Subcutaneous abdominal adipose tissue (tissue), 5 donors: ENCODE results near the gene FEM1C.

Source experiments
- H3K27ac ChIP-seq: one replicate; pipeline ENCODE4 v1.7.0; 2013; ENCODE audit warnings: low read depth, mild to moderate bottlenecking, inconsistent platforms, low read length, moderate library complexity
- H3K27me3 ChIP-seq, 5 donors: one replicate each; pipeline ENCODE4 v1.7.0; 2013; ENCODE audit warnings: low read length in 5 of 5, inconsistent platforms in 1 of 5; ENCODE audit not compliant: control insufficient read depth in 5 of 5, insufficient read depth in 4 of 5
- H3K36me3 ChIP-seq, 5 donors: one replicate each; pipeline ENCODE4 v1.7.0; 2013; ENCODE audit warnings: low read length in 5 of 5; ENCODE audit not compliant: control insufficient read depth in 5 of 5, insufficient read depth in 5 of 5
- H3K4me1 ChIP-seq, 5 donors: one replicate each; pipeline ENCODE4 v1.7.0; 2013; ENCODE audit warnings: low read length in 5 of 5, mild to moderate bottlenecking in 3 of 5, moderate library complexity in 1 of 5; ENCODE audit not compliant: control insufficient read depth in 5 of 5, insufficient read depth in 5 of 5
- H3K4me3 ChIP-seq, 5 donors: one replicate each; pipeline ENCODE4 v1.7.0; 2013; ENCODE audit warnings: low read length in 5 of 5, low read depth in 1 of 5
- H3K9ac ChIP-seq, 5 donors: one replicate each; pipeline ENCODE4 v1.7.0; 2013; ENCODE audit warnings: low read length in 5 of 5, mild to moderate bottlenecking in 4 of 5, moderate library complexity in 3 of 5
- H3K9me3 ChIP-seq, 5 donors: one replicate each; pipeline ENCODE4 v1.7.0; 2013; ENCODE audit warnings: low read length in 5 of 5; ENCODE audit not compliant: control insufficient read depth in 5 of 5
- donor health status: healthy.
- donor health status: healthy.
- donor health status: healthy.
- donor health status: healthy.
- donor health status: healthy.

FEM1C gene

DNA sequence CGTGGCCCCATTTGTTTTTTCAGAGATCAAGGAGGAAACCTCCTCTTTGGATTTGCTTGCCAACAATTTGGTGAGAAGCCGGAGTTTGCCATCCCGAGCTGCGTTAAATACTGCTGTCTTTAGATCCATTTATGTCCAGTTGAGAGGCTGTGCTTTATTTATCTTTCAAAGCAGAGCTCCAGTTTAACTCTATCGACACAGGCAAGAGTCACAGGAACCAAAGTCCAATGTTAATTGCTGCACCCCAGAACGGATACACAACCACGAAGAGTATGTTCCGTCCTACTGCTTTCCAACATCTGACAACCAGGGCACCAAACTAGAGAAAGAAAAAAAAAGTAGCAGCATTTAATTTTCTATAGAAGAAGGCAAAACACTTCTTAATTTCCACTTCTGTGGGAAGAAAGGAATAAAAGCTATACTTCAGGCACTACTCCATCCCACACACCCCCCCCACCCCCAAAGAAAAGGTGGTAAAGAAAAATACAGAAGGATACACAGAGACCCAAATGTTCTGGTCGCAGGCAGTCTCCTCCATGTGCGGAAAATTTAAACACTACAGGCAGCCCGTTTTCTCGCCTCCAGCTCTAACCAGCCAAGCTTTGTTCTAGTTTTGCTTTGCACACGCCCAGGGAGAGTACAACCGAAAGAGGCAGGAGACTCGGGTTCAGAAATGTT lies 1.1 kb downstream of the FEM1C start:
- Histone ChIP-seq H3K27me3 (no peaks in the 10 kb centered on the region), H3K9ac (peak overlapping the region; percentile 60 to 95 (median 83)), H3K4me3 (peak overlapping the region; percentile 70 to 96 (median 91)), H3K9me3 (peaks cover 3 to 9% (median 5%) of the 10 kb centered on the region in 5 donors), H3K36me3 (peaks cover 0 to 8% (median 0%) of the 10 kb centered on the region in 5 donors), H3K27ac (peak overlapping the region; percentile 98), H3K4me1 (peaks cover 0 to 56% (median 50%) of the 10 kb centered on the region in 5 donors)

DNA sequence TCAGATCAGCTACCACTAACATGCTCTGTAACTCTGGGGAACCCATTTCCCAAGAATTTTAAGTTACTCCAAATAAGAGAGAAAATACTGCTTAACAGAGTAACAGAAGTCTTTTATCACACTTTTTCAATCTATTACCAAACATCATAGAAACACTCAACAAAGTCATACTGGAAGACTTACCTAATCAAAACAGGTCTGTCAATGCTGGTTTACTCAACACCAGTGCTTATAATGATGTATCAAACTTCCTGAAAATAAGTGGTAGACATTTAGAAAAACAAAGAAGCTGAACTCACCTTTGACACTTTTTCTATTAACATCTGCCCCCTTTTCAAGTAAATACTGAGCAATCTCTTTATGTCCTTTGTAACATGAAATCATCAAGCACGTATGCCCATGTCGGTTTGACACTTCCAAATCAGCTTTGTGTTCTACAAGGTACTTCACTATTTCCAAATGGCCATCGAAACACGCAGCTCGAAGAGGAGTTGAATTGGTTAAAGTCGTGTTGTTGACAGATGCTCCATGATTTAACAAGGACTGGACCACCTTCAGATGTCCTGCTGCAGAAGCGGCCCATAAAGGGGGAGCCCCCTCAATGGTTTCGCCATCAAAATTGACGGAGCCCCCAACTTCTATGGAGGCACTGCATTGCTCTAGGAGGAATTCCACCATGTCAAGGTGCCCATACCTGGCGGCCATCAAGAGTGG lies 1.8 kb downstream of the FEM1C start:
- Histone ChIP-seq H3K4me3 (peak overlapping the region; percentile 70 to 96 (median 91)), H3K36me3 (peaks cover 0 to 8% (median 0%) of the 10 kb centered on the region in 5 donors), H3K9me3 (peaks cover 3 to 9% (median 5%) of the 10 kb centered on the region in 5 donors), H3K4me1 (peaks cover 0 to 59% (median 55%) of the 10 kb centered on the region in 5 donors), H3K9ac (peak overlapping the region; percentile 73 to 95 (median 83)), H3K27ac (peak overlapping the region; percentile 98), H3K27me3 (no peaks in the 10 kb centered on the region)

DNA sequence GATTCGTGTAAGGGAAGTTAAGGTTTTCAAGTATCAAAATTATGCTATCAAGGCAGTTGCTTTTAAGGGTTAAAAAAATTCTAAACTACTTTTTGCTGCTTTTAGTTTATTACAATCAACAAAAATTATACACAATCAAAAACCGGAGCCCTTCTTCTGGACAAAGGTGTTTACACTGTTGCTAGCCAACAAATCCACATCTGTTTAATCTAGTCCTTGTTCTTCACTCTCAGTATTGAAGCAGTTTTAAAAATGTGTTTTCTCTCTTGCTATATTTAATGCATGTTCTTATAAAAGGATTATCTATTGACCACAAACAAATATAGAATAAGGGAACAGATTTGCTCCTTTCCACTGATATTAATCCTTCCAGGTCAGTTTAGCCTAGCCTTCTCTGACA lies 2.5 kb downstream of the FEM1C start:
- Histone ChIP-seq H3K4me3 (peak overlapping the region; percentile 70 to 96 (median 91)), H3K27me3 (no peaks in the 10 kb centered on the region), H3K36me3 (peaks cover 0 to 11% (median 0%) of the 10 kb centered on the region in 5 donors), H3K4me1 (peaks cover 0 to 65% (median 55%) of the 10 kb centered on the region in 5 donors), H3K27ac (peak overlapping the region; percentile 98), H3K9me3 (peaks cover 3 to 9% (median 5%) of the 10 kb centered on the region in 5 donors), H3K9ac (peak overlapping the region; percentile 62 to 95 (median 73))

DNA sequence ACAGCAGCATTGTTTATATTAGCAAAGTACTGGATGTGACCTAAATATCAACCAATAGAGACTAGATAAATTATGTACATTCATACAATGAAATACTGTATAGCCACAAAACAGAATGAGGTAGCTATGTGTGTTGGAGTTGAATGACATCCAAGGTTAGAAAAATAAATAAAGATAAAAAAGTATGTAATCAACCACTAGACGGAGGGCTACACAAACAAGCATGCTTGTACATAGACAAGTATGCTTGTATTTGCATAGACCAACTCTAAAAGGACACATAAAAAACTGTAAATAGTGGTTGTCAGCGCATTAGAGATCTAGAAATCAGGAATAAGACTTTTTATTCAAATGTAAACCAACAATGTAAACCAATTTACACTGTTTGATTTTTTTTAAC lies 3.0 kb downstream of the FEM1C start:
- Histone ChIP-seq H3K36me3 (peaks cover 0 to 14% (median under 1%) of the 10 kb centered on the region in 5 donors), H3K4me3 (peak overlapping the region; percentile 70 to 96 (median 91)), H3K27ac (peak overlapping the region; percentile 98), H3K9me3 (peaks cover 3 to 9% (median 5%) of the 10 kb centered on the region in 5 donors), H3K9ac (peak overlapping the region; percentile 3 to 95 (median 70)), H3K4me1 (peaks cover 0 to 69% (median 55%) of the 10 kb centered on the region in 5 donors), H3K27me3 (no peaks in the 10 kb centered on the region)

DNA sequence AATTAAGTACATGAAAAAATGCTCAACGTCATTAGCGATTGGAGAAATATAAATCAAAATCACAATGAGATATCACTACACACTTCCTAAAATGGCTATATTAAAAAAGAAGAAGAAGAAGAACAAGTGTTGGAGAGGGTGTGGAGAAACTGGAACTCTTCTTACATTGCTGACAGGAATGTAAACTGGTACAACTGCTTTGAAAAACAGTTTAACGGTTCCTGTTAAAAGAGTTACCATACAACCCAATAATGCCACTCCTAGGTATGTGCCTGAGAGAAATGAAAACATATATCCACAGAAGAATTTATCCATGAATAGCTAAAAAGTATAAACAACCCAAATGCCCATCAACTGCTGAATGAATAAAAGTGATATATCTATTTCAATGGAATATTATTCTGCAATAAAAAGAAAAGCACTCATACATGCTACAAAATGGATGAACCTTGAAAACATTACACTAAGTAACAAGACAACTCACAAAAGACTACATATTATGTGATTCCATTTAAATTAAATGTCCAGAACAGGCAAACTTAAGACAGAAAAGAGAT lies 9.0 kb downstream of the FEM1C start:
- H3K4me1 ChIP-seq: peaks cover 0 to 75% (median 40%) of the 10 kb centered on the region in 5 donors
- no peak overlapping the region for H3K27ac ChIP-seq
- peaks cover 0 to 30% (median 6%) of the 10 kb centered on the region in 5 donors for H3K36me3 ChIP-seq
- no peak overlapping the region for H3K4me3 ChIP-seq
- no peaks in the 10 kb centered on the region for H3K27me3 ChIP-seq
- H3K9ac ChIP-seq: no peak overlapping the region
- H3K9me3 ChIP-seq: peaks cover 0 to 3% (median 0%) of the 10 kb centered on the region in 5 donors

DNA sequence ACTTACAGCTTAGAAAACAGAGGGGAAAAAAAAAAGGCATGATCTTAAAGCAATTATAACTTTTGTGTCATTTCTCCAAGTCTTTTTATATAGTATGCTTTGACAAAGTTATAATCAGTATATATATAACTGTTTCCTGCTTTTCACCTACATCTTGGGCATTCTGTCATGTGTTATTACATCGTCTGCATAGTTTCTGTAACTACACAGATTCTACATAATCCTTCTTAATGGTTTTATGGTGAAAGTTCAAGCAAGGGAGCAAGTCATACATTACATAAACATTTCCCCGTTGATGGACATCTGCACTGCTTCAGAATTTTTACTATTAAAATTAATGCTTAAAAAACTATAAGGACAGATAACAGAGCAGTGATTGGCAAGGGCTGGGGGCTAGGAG lies 12.1 kb downstream of the FEM1C start:
- Histone ChIP-seq H3K4me1 (peaks cover 0 to 64% (median 38%) of the 10 kb centered on the region in 5 donors), H3K9me3 (peaks cover 0 to 3% (median 0%) of the 10 kb centered on the region in 5 donors), H3K27ac (no peak overlapping the region), H3K4me3 (no peak overlapping the region), H3K36me3 (peaks cover 0 to 23% (median 4%) of the 10 kb centered on the region in 5 donors), H3K9ac (no peak overlapping the region), H3K27me3 (no peaks in the 10 kb centered on the region)

DNA sequence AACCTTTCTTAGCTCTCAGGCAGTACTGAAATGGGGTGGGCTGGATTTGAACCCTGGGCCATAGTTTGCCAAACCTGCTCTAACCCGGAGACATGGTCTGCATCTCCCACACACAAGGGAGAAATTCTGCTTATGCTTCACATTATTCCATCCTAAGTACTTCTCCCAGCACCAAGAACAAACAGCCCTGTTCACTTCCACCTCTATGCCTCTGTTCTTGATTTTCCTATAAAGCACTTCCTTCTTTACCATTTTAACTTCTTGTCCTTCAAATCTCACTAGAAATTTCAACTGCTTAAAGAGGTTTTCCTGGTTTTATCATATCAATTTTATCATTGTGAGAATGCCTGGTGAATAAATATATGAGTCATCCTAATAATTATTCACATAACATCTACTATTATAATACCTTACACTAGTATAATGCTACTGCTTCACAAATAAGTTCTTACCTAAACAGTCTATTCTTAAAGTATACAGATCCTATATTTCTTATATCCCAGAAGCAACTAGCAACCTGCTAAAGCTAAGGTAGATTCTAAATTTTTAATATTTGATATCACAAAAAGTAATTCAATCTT lies 12.7 kb downstream of the FEM1C start:
- H3K27me3 ChIP-seq: no peaks in the 10 kb centered on the region
- peaks cover 0 to 58% (median 31%) of the 10 kb centered on the region in 5 donors for H3K4me1 ChIP-seq
- peak overlapping the region; percentile 23 for H3K27ac ChIP-seq
- H3K4me3 ChIP-seq: no peak overlapping the region
- H3K9ac ChIP-seq: no peak overlapping the region
- peaks cover 0 to 18% (median 4%) of the 10 kb centered on the region in 5 donors for H3K36me3 ChIP-seq
- peaks cover 0 to 3% (median 0%) of the 10 kb centered on the region in 5 donors for H3K9me3 ChIP-seq

DNA sequence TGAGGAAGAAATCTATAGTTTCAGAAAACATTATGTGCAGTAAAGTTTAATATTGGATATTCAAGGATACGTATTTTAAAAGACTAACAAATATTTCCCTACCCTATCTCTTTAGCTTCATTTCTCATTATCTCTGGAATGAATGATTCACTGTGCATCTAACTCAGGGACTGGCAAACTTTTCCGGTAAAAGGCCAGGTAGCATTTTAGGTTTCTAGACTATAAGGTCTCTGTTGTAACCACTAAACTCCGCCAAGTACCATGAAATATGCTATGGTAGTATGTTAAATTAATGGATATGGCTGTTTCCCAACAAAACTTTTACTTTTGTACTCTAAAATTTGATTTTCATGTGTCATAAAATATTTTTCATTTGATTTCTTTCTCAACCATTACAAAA lies 13.2 kb downstream of the FEM1C start:
- Histone ChIP-seq H3K9ac (no peak overlapping the region), H3K4me3 (no peak overlapping the region), H3K27ac (peak overlapping the region; percentile 23), H3K36me3 (peaks cover 0 to 13% (median 3%) of the 10 kb centered on the region in 5 donors), H3K27me3 (no peaks in the 10 kb centered on the region), H3K4me1 (peaks cover 0 to 56% (median 29%) of the 10 kb centered on the region in 5 donors), H3K9me3 (peaks cover 0 to 3% (median 0%) of the 10 kb centered on the region in 5 donors)

DNA sequence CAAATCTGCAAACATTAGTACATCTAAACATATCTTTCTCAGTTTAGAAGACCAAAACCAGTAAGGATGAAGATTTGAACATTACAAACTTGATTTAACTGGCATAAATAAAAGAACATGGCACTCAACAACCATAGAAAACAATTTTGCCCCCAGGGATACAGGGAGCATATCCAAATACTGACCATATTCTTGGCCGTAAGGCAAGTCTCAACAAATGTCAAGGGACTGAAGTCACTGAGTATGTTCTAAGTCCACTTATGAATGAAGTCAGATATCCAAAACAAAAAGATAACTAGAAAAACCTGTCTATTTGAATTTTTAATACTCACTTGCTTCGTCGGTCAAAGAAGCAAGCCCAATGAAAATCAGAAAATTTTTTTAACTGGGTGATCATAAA lies 14.1 kb downstream of the FEM1C start:
- Histone ChIP-seq H3K9me3 (no peaks in the 10 kb centered on the region), H3K36me3 (peaks cover under 1 to 5% (median 2%) of the 10 kb centered on the region in 5 donors), H3K9ac (no peak overlapping the region), H3K4me1 (peaks cover 0 to 52% (median 29%) of the 10 kb centered on the region in 5 donors), H3K27me3 (no peaks in the 10 kb centered on the region), H3K4me3 (no peak overlapping the region), H3K27ac (no peak overlapping the region)
